Measurements from ENCODE around the gene TPSG1. TPM values are rescaled to one million over a fixed set of nuclear protein-coding genes. Genes with fewer than 3 reads are reported as not detected.

Gene TPSG1
- total RNA-seq, 6 experiments from 2014 or later, result 0.20 to 0.43 (median 0.43) TPM; not detected in 3

DNA sequence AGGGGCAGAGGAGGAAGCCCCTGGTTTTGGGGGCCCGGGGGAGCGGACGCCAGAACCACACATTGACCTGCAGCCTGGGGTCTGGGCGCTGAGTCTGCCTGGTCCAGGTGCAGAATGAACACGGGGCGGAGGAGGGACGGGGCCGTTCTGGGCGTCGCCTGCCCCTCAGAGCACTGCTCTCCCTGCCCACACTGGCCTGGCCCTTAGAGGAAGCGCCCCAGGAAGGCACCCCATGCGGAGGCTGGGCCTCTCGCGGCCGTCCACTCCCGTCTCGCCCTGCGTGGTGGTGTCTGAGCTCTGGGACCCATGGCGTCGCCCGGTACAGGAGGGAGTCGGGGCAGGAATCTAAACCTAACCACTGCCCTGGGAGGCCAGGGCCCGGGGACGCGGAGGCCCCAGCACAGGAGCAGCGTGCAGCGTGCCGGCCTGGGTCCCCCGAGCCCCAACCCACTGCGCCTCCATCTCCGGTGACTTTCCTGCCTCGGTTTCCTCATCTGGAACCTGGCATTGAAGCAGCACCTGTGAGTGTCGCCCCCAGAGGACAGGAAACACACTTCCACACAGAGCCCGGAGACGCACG lies 35.1 kb upstream of the TPSG1 start:
- H3K9me3 ChIP-seq, result no peaks in the 10 kb centered on the region
- DNase-seq (no peak), ATAC-seq (no peak)
- no peak overlapping the region for H3K27ac ChIP-seq
- WGBS (ENCODE audit: insufficient coverage, low coverage, low lambda C conversion rate, missing lambda C conversion rate), result no CpG with 5 or more reads among the region's 36 CpGs
- no peaks in the 10 kb centered on the region for H3K36me3 ChIP-seq
- H3K4me1 ChIP-seq, result no peaks in the 10 kb centered on the region
- intact Hi-C loops (cut with DNase I), result no loop called here
- no peak for TF ChIP-seq CTCF (IDR thresholded peaks at IDR 0.05)
- no peak for TF ChIP-seq POLR2A (IDR thresholded peaks at IDR 0.05)
- H3K27me3 ChIP-seq, result peaks cover 0 to 5% of the 10 kb centered on the region in 2 donors
- no peak overlapping the region for H3K4me3 ChIP-seq

GRCh38 chr16:1259760-1260068 lies 34.6 kb upstream of the TPSG1 start:
- Histone ChIP-seq H3K36me3 (no peaks in the 10 kb centered on the region), H3K4me1 (no peaks in the 10 kb centered on the region), H3K27me3 (peaks cover 0 to 5% of the 10 kb centered on the region in 2 donors), H3K27ac (no peak overlapping the region), H3K4me3 (no peak overlapping the region), H3K9me3 (no peaks in the 10 kb centered on the region)
- intact Hi-C loops (cut with DNase I), result no loop called here
- ATAC-seq (no peak), DNase-seq (no peak)
- whole genome bisulfite sequencing (ENCODE audit: insufficient coverage, low coverage, low lambda C conversion rate, missing lambda C conversion rate), result 23% methylated on average over 4 of the region's 11 CpGs
- TF ChIP-seq POLR2A (IDR thresholded peaks at IDR 0.05), result no peak
- TF ChIP-seq CTCF (IDR thresholded peaks at IDR 0.05), result no peak

GRCh38 chr16:1258906-1259759 lies 34.1 kb upstream of the TPSG1 start:
- ATAC-seq, result no peak

GRCh38 chr16:1258225-1258600 lies 33.1 kb upstream of the TPSG1 start:
- TF ChIP-seq POLR2A (IDR thresholded peaks at IDR 0.05) (no peak), CTCF (IDR thresholded peaks at IDR 0.05) (no peak)
- Histone ChIP-seq H3K4me3 (no peak overlapping the region), H3K27ac (no peak overlapping the region), H3K27me3 (peaks cover 0 to 5% of the 10 kb centered on the region in 2 donors), H3K36me3 (no peaks in the 10 kb centered on the region), H3K4me1 (no peaks in the 10 kb centered on the region), H3K9me3 (no peaks in the 10 kb centered on the region)
- DNase-seq (no peak), ATAC-seq (no peak)
- intact Hi-C loops (cut with DNase I), result no loop called here
- 67% methylated on average over 4 of the region's 12 CpGs for WGBS (ENCODE audit: insufficient coverage, low coverage, low lambda C conversion rate, missing lambda C conversion rate)

More at GRCh38 chr16:1258906-1259759, 34.1 kb upstream of the TPSG1 start:
- Histone ChIP-seq H3K4me3 (no peak overlapping the region), H3K9me3 (no peaks in the 10 kb centered on the region), H3K36me3 (no peaks in the 10 kb centered on the region), H3K27me3 (peaks cover 0 to 5% of the 10 kb centered on the region in 2 donors), H3K27ac (no peak overlapping the region), H3K4me1 (no peaks in the 10 kb centered on the region)
- 5% methylated on average over 18 of the region's 42 CpGs for WGBS (ENCODE audit: insufficient coverage, low coverage, low lambda C conversion rate, missing lambda C conversion rate)
- intact Hi-C loops (cut with DNase I), result no loop called here
- TF ChIP-seq CTCF (IDR thresholded peaks at IDR 0.05) (no peak), POLR2A (IDR thresholded peaks at IDR 0.05) (no peak)
- DNase-seq, result no peak
